Measurements from ENCODE around the gene DYNC2H1. TPM values are rescaled to one million over a fixed set of nuclear protein-coding genes. Genes with fewer than 3 reads are reported as not detected.

DYNC2H1 gene
- total RNA-seq, 1 donor from 2014 or later: 7.8 TPM

GRCh38 chr11:103266167-103266831, 157.1 kb downstream of the DYNC2H1 start:
- no peak for DNase-seq (ENCODE audit: extremely low read depth, low read depth, low spot score)

GRCh38 chr11:103272876-103273275, 163.7 kb downstream of the DYNC2H1 start:
- no peak for DNase-seq (ENCODE audit: extremely low read depth, low read depth, low spot score)

GRCh38 chr11:103274025-103274424, 164.8 kb downstream of the DYNC2H1 start:
- no peak for DNase-seq (ENCODE audit: extremely low read depth, low read depth, low spot score)

- DNase-seq (ENCODE audit: extremely low read depth, low read depth, low spot score): no peak
These were observed 170.6 kb downstream of the DYNC2H1 start for GRCh38 chr11:103279821-103280220.

- no peak for DNase-seq (ENCODE audit: extremely low read depth, low read depth, low spot score)
These were observed 172.1 kb downstream of the DYNC2H1 start for GRCh38 chr11:103281301-103281700.

GRCh38 chr11:103284260-103284659, 175.0 kb downstream of the DYNC2H1 start:
- no peak for DNase-seq (ENCODE audit: extremely low read depth, low read depth, low spot score)

GRCh38 chr11:103294516-103294915, 185.3 kb downstream of the DYNC2H1 start:
- no peak for DNase-seq (ENCODE audit: extremely low read depth, low read depth, low spot score)

- no peak for DNase-seq (ENCODE audit: extremely low read depth, low read depth, low spot score)
These were observed 186.5 kb downstream of the DYNC2H1 start for GRCh38 chr11:103295704-103296103.

- no peak for DNase-seq (ENCODE audit: extremely low read depth, low read depth, low spot score)
These were observed 188.7 kb downstream of the DYNC2H1 start for GRCh38 chr11:103297900-103298299.

- DNase-seq (ENCODE audit: extremely low read depth, low read depth, low spot score): no peak
These were observed 206.0 kb downstream of the DYNC2H1 start for GRCh38 chr11:103315248-103315647.

- DNase-seq (ENCODE audit: extremely low read depth, low read depth, low spot score): no peak
These were observed 207.9 kb downstream of the DYNC2H1 start for GRCh38 chr11:103317118-103317517.

GRCh38 chr11:103322821-103323220, 213.6 kb downstream of the DYNC2H1 start:
- DNase-seq (ENCODE audit: extremely low read depth, low read depth, low spot score): no peak

- no peak for DNase-seq (ENCODE audit: extremely low read depth, low read depth, low spot score)
These were observed 216.5 kb downstream of the DYNC2H1 start for GRCh38 chr11:103325686-103326069.

- peak; percentile 64 for DNase-seq (ENCODE audit: extremely low read depth, low read depth, low spot score)
These were observed 217.0 kb downstream of the DYNC2H1 start for GRCh38 chr11:103326070-103326794.

- DNase-seq (ENCODE audit: extremely low read depth, low read depth, low spot score): no peak
These were observed 218.5 kb downstream of the DYNC2H1 start for GRCh38 chr11:103327721-103328120.

GRCh38 chr11:103332409-103332808, 223.2 kb downstream of the DYNC2H1 start:
- DNase-seq (ENCODE audit: extremely low read depth, low read depth, low spot score): no peak

GRCh38 chr11:103338621-103339484, 229.6 kb downstream of the DYNC2H1 start:
- no peak for DNase-seq (ENCODE audit: extremely low read depth, low read depth, low spot score)

GRCh38 chr11:103339485-103339857, 230.2 kb downstream of the DYNC2H1 start:
- DNase-seq (ENCODE audit: extremely low read depth, low read depth, low spot score): no peak

GRCh38 chr11:103340956-103341355, 231.7 kb downstream of the DYNC2H1 start:
- DNase-seq (ENCODE audit: extremely low read depth, low read depth, low spot score): no peak

GRCh38 chr11:103344886-103345285, 235.7 kb downstream of the DYNC2H1 start:
- no peak for DNase-seq (ENCODE audit: extremely low read depth, low read depth, low spot score)

GRCh38 chr11:103349595-103349994, 240.4 kb downstream of the DYNC2H1 start:
- DNase-seq (ENCODE audit: extremely low read depth, low read depth, low spot score): no peak
